ENCODE results near the gene AMTN. TPM values are rescaled to one million over a fixed set of nuclear protein-coding genes. Genes with fewer than 3 reads are reported as not detected.
A peak's percentile ranks its signal among the peaks of the same experiment; 100 is the strongest.
"Not testable (repeated sequence)": the region's sequence is repeated elsewhere in the genome, so short reads cannot be mapped to it uniquely, and the experiment has no call there.

The AMTN gene
- not detected in 2 replicates for total RNA-seq (2014; rRNA removed; shearing (Covaris generic))
- not detected in 2 replicates for polyA plus RNA-seq (2014; cell fraction: nucleus; rRNA removed)

- no peak for DNase-seq (ENCODE audit: extremely low read depth, low read depth)
Measured at GRCh38 chr4:70518269-70518668, at the start of gene AMTN. Gene AMTN, plus strand, starts transcription at chr4:70518569. Its CDS starts 209 bp downstream, at chr4:70518778.

- DNase-seq (ENCODE audit: extremely low read depth, low read depth): no peak
Measured at GRCh38 chr4:70471897-70472296, 46.5 kb upstream of the AMTN start, which contains the start of gene MUC7. Gene MUC7, plus strand, starts transcription at chr4:70472197. Its CDS starts 1,825 bp downstream, at chr4:70474022.

GRCh38 chr4:70473679-70474078 is 44.7 kb upstream of the AMTN start:
- DNase-seq (ENCODE audit: extremely low read depth, low read depth): no peak

GRCh38 chr4:70488748-70489147 is 29.6 kb upstream of the AMTN start:
- DNase-seq (ENCODE audit: extremely low read depth, low read depth): no peak

- DNase-seq (ENCODE audit: extremely low read depth, low read depth): no peak
Measured at GRCh38 chr4:70496231-70496630, 22.1 kb upstream of the AMTN start.

- DNase-seq (ENCODE audit: extremely low read depth, low read depth): not testable (repeated sequence)
Measured at GRCh38 chr4:70501838-70502237, 16.5 kb upstream of the AMTN start.

- DNase-seq (ENCODE audit: extremely low read depth, low read depth): no peak
Measured at GRCh38 chr4:70504733-70505132, 13.6 kb upstream of the AMTN start.

GRCh38 chr4:70505151-70505748 is 13.1 kb upstream of the AMTN start:
- peak; percentile 40 for DNase-seq (ENCODE audit: extremely low read depth, low read depth)

- no peak for DNase-seq (ENCODE audit: extremely low read depth, low read depth)
Measured at GRCh38 chr4:70508801-70509200, 9.6 kb upstream of the AMTN start.

GRCh38 chr4:70511365-70511764 is 7.0 kb upstream of the AMTN start:
- DNase-seq (ENCODE audit: extremely low read depth, low read depth): no peak

- DNase-seq (ENCODE audit: extremely low read depth, low read depth): no peak
Measured at GRCh38 chr4:70515367-70516250, 2.8 kb upstream of the AMTN start.

- no peak for DNase-seq (ENCODE audit: extremely low read depth, low read depth)
Measured at GRCh38 chr4:70518716-70519115, 347 bp downstream of the AMTN start.

- DNase-seq (ENCODE audit: extremely low read depth, low read depth): no peak
Measured at GRCh38 chr4:70522626-70523025, 4.3 kb downstream of the AMTN start.

- DNase-seq (ENCODE audit: extremely low read depth, low read depth): no peak
Measured at GRCh38 chr4:70530997-70531396, 12.6 kb downstream of the AMTN start.

- no peak for DNase-seq (ENCODE audit: extremely low read depth, low read depth)
Measured at GRCh38 chr4:70531981-70532380, 13.6 kb downstream of the AMTN start.

- no peak for DNase-seq (ENCODE audit: extremely low read depth, low read depth)
Measured at GRCh38 chr4:70533211-70533610, 14.8 kb downstream of the AMTN start.

GRCh38 chr4:70533791-70534190 is 15.4 kb downstream of the AMTN start:
- no peak for DNase-seq (ENCODE audit: extremely low read depth, low read depth)

GRCh38 chr4:70534886-70535285 is 16.5 kb downstream of the AMTN start:
- not testable (repeated sequence) for DNase-seq (ENCODE audit: extremely low read depth, low read depth)

- no peak for DNase-seq (ENCODE audit: extremely low read depth, low read depth)
Measured at GRCh38 chr4:70538869-70539268, 20.5 kb downstream of the AMTN start.

GRCh38 chr4:70544279-70544868 is 26.0 kb downstream of the AMTN start:
- DNase-seq (ENCODE audit: extremely low read depth, low read depth): peak; percentile 3

- no peak for DNase-seq (ENCODE audit: extremely low read depth, low read depth)
Measured at GRCh38 chr4:70556856-70557255, 38.5 kb downstream of the AMTN start.
